Muscle layer of duodenum (tissue), 2 donors: Measurements from ENCODE around the gene NXPH1.

Experiments
- H3K27ac ChIP-seq: one replicate; pipeline ENCODE4 v1.7.0; 2013; ENCODE audit warnings: mild to moderate bottlenecking, low read length
- H3K27me3 ChIP-seq: one replicate; pipeline ENCODE4 v1.7.0; 2013; ENCODE audit warnings: low read depth, mild to moderate bottlenecking, control low read depth, low read length
- H3K36me3 ChIP-seq, 2 donors: one replicate each; pipeline ENCODE4 v1.7.0; 2013; ENCODE audit warnings: low read length in 2 of 2, control low read depth in 1 of 2, mild to moderate bottlenecking in 1 of 2; ENCODE audit not compliant: insufficient read depth in 2 of 2, control insufficient read depth in 1 of 2
- H3K4me1 ChIP-seq, 2 donors: one replicate each; pipeline ENCODE4 v1.7.0; 2013; ENCODE audit warnings: low read length in 2 of 2, mild to moderate bottlenecking in 2 of 2, control low read depth in 1 of 2, moderate library complexity in 1 of 2; ENCODE audit not compliant: insufficient read depth in 2 of 2, control insufficient read depth in 1 of 2
- H3K4me3 ChIP-seq, 2 donors: one replicate each; pipeline ENCODE4 v1.7.0; 2013; ENCODE audit warnings: low read length in 2 of 2, low read depth in 1 of 2, mild to moderate bottlenecking in 1 of 2
- H3K9me3 ChIP-seq, 2 donors: one replicate each; pipeline ENCODE4 v1.7.0; 2013; ENCODE audit warnings: low read length in 2 of 2, control low read depth in 1 of 2, mild to moderate bottlenecking in 1 of 2; ENCODE audit not compliant: control insufficient read depth in 1 of 2
- donor health status: healthy.

The NXPH1 gene

GRCh38 chr7:8800986-8801385 is 367.6 kb downstream of the NXPH1 start:
- no peak overlapping the region for H3K27ac ChIP-seq
- H3K4me1 ChIP-seq, result no peaks in the 10 kb centered on the region
- no peaks in the 10 kb centered on the region for H3K9me3 ChIP-seq
- H3K27me3 ChIP-seq, result no peaks in the 10 kb centered on the region
- H3K4me3 ChIP-seq, result no peak overlapping the region
- H3K36me3 ChIP-seq, result no peaks in the 10 kb centered on the region
